ENCODE measurements around the gene CD2AP. TPM values are rescaled to one million over a fixed set of nuclear protein-coding genes. Genes with fewer than 3 reads are reported as not detected.

CD2AP gene
- total and polyA plus RNA-seq, 2 of the 8 experiments (the other 6 are each of a cell fraction or from before 2014, with no cell fraction given), result 8.6 to 75.6 TPM

DNA sequence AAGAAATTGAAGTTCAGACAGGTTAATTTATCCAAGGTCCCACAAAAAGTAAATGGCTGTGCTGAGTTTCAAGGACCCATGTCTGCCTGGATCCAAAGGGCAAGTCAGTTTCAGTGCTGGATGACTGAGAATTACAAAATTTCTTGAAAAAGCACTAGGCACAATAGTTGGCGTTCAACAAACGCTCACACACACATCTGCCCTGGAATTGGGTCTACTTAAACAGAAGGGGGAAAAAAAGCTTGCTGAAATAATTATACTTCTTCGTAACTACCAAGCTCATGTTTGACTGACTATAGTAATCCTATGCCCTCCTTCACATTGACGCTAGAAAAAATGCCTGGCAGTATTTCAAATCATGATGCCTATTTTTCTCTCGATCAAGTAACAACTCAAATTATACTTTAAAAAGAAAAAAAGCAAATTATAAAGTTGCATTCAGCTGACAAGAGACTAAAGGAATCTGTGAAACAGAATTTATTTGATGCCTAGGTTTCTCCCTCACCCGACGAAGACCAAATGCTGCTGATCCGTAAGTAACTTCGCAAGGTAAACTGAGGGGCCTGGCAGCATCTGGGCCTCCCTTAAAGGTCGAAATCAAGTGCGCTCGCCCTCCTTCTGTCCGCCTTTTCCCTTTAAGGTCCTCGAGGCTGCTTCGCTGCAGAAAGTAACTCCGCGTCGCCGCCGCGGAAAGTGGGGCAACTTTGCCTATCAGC, 650 bp upstream of the CD2AP start (continued):
- TF ChIP-seq, protein P1, sequence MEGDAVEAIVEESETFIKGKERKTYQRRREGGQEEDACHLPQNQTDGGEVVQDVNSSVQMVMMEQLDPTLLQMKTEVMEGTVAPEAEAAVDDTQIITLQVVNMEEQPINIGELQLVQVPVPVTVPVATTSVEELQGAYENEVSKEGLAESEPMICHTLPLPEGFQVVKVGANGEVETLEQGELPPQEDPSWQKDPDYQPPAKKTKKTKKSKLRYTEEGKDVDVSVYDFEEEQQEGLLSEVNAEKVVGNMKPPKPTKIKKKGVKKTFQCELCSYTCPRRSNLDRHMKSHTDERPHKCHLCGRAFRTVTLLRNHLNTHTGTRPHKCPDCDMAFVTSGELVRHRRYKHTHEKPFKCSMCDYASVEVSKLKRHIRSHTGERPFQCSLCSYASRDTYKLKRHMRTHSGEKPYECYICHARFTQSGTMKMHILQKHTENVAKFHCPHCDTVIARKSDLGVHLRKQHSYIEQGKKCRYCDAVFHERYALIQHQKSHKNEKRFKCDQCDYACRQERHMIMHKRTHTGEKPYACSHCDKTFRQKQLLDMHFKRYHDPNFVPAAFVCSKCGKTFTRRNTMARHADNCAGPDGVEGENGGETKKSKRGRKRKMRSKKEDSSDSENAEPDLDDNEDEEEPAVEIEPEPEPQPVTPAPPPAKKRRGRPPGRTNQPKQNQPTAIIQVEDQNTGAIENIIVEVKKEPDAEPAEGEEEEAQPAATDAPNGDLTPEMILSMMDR (IDR thresholded peaks at IDR 0.05; ENCODE audit: control extremely low read depth in 1 of 3, insufficient read depth in 1 of 3, low read depth in 1 of 3, low read length in 3 of 3), result no peak
- TF ChIP-seq SRF (IDR thresholded peaks at IDR 0.05; ENCODE audit: low read depth, low read length), result no peak
- TF ChIP-seq GTF2F1 (IDR thresholded peaks at IDR 0.05; ENCODE audit: borderline replicate concordance, low read depth, low read length), result no peak
- TF ChIP-seq PHF8 (conservative IDR thresholded peaks at IDR 0.05; ENCODE audit: low read depth, low read length), result peak; percentile 87
- no peak for TF ChIP-seq ZNF274 (IDR thresholded peaks at IDR 0.05; ENCODE audit: borderline replicate concordance, extremely low read depth, low read length)
- TF ChIP-seq CREB1 (IDR thresholded peaks at IDR 0.05), result no peak
- no peak for TF ChIP-seq TCF12 (IDR thresholded peaks at IDR 0.05; ENCODE audit: low read depth, low read length)
